ENCODE measurements around the gene HCLS1. TPM values are rescaled to one million over a fixed set of nuclear protein-coding genes. Genes with fewer than 3 reads are reported as not detected.
A peak's percentile ranks its signal among the peaks of the same experiment; 100 is the strongest.
"Not testable (repeated sequence)": the region's sequence is repeated elsewhere in the genome, so short reads cannot be mapped to it uniquely, and the experiment has no call there.

The HCLS1 gene
- total RNA-seq, 2 experiments from 2014 or later: 124 to 235 TPM

DNA sequence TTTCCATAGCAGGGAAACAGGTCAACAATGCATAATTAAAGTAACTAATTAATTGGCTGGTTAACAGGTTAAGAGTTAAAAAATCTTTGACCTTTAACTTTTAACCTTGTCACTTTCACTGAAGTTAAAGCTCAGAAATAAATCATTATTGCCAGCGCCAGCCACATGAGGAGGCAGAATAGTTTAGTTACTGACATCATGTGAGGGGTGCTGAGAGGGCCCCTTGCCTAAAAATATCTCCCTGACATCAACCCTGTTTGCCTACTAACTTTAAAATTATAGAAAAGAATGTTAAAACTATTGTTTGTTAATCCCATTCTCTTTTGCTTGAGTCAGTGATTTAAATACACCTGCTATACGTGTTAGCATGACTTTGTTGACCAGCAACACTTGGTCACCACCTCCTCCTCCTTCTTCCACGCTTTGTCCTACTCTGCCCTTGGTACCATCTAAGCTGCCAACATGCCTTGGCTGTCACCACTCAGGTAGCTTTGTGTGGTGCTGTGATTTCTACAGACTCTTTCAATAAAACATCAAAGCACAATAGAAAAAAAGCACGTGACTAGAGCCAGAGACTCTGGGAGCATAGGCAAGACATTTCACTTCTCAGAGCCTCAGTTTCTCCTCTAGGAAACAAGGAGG is 64.8 kb downstream of the HCLS1 start:
- H3K9me3 ChIP-seq (ENCODE audit: low read length): no peaks in the 10 kb centered on the region
- H3K4me1 ChIP-seq (ENCODE audit: insufficient read depth, low read length, poor library complexity, severe bottlenecking): peaks cover 16% of the 10 kb centered on the region
- H2AFZ ChIP-seq (ENCODE audit: low read length): no peak overlapping the region
- intact Hi-C loops (cut with micrococcal nuclease; ENCODE audit: unreplicated experiment): no loop called here
- H4K20me1 ChIP-seq (ENCODE audit: insufficient read depth, low read length): no peaks in the 10 kb centered on the region
- no peak overlapping the region for H3K4me3 ChIP-seq (ENCODE audit: low read depth, low read length, poor library complexity, severe bottlenecking)
- DNase-seq (ENCODE audit: low spot score): no peak
- no peaks in the 10 kb centered on the region for H3K36me3 ChIP-seq (ENCODE audit: insufficient read depth, low read length)
- POLR2A ChIA-PET: interaction anchor here (0.5 to 0.6 kb wide), 3 partner anchors 34 to 690 kb away, joined by 3 to 5 read pairs (median 4); no protein-coding TSS in a partner anchor
- CTCF ChIA-PET (ENCODE audit: unreplicated experiment): no interaction called here
- no peak overlapping the region for H3K27ac ChIP-seq (ENCODE audit: low read depth, low read length, poor library complexity, severe bottlenecking)
- no peak overlapping the region for H3K4me2 ChIP-seq (ENCODE audit: low read length)
- H3K79me2 ChIP-seq (ENCODE audit: insufficient read depth, low read depth, low read length): no peaks in the 10 kb centered on the region
- BruUV-seq (replicated peaks): no TSS peak
- no peaks in the 10 kb centered on the region for H3K9me2 ChIP-seq (ENCODE audit: insufficient read depth, low read length)
- TF ChIP-seq, protein P1, sequence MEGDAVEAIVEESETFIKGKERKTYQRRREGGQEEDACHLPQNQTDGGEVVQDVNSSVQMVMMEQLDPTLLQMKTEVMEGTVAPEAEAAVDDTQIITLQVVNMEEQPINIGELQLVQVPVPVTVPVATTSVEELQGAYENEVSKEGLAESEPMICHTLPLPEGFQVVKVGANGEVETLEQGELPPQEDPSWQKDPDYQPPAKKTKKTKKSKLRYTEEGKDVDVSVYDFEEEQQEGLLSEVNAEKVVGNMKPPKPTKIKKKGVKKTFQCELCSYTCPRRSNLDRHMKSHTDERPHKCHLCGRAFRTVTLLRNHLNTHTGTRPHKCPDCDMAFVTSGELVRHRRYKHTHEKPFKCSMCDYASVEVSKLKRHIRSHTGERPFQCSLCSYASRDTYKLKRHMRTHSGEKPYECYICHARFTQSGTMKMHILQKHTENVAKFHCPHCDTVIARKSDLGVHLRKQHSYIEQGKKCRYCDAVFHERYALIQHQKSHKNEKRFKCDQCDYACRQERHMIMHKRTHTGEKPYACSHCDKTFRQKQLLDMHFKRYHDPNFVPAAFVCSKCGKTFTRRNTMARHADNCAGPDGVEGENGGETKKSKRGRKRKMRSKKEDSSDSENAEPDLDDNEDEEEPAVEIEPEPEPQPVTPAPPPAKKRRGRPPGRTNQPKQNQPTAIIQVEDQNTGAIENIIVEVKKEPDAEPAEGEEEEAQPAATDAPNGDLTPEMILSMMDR (conservative IDR thresholded peaks at IDR 0.05; ENCODE audit: low read length): no peak
- TF ChIP-seq EZH2phosphoT487 (IDR thresholded peaks at IDR 0.05; ENCODE audit: borderline replicate concordance, low read depth, low read length): no peak

DNA sequence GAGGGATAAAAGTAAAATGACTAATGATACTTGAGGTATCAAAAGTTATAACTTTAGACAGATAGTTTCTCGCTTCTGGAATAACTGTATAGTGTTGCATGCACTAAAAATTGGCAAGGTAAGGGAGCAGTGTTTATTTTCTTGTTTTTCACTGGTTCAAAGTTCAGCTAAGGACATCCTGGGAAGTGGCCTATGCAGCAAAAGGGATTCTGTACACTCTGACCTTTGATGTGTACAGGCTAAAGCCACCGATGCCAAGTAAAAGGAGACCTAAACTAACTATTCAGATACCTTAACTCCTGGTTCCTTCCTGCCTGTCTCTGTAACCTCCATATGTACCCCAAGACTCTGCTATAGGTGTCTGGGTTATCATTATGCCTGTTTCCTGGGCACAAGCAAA is 65.9 kb downstream of the HCLS1 start:
- DNase-seq (ENCODE audit: low spot score): no peak
- peaks cover 16% of the 10 kb centered on the region for H3K4me1 ChIP-seq (ENCODE audit: insufficient read depth, low read length, poor library complexity, severe bottlenecking)
- intact Hi-C loops (cut with micrococcal nuclease; ENCODE audit: unreplicated experiment): no loop called here
- H3K9me3 ChIP-seq (ENCODE audit: low read length): no peaks in the 10 kb centered on the region
- H2AFZ ChIP-seq (ENCODE audit: low read length): no peak overlapping the region
- H3K27ac ChIP-seq (ENCODE audit: low read depth, low read length, poor library complexity, severe bottlenecking): no peak overlapping the region
- H3K4me3 ChIP-seq (ENCODE audit: low read depth, low read length, poor library complexity, severe bottlenecking): no peak overlapping the region
- ChIA-PET CTCF (ENCODE audit: unreplicated experiment) (no interaction called here), POLR2A (no interaction called here)
- no peaks in the 10 kb centered on the region for H4K20me1 ChIP-seq (ENCODE audit: insufficient read depth, low read length)
- no TSS peak for BruUV-seq (replicated peaks)
- H3K79me2 ChIP-seq (ENCODE audit: insufficient read depth, low read depth, low read length): no peaks in the 10 kb centered on the region
- H3K4me2 ChIP-seq (ENCODE audit: low read length): no peak overlapping the region
- H3K9me2 ChIP-seq (ENCODE audit: insufficient read depth, low read length): no peaks in the 10 kb centered on the region
- H3K36me3 ChIP-seq (ENCODE audit: insufficient read depth, low read length): no peaks in the 10 kb centered on the region
- TF ChIP-seq, protein P1 (conservative IDR thresholded peaks at IDR 0.05; ENCODE audit: low read length): no peak
- no peak for TF ChIP-seq EZH2phosphoT487 (IDR thresholded peaks at IDR 0.05; ENCODE audit: borderline replicate concordance, low read depth, low read length)

DNA sequence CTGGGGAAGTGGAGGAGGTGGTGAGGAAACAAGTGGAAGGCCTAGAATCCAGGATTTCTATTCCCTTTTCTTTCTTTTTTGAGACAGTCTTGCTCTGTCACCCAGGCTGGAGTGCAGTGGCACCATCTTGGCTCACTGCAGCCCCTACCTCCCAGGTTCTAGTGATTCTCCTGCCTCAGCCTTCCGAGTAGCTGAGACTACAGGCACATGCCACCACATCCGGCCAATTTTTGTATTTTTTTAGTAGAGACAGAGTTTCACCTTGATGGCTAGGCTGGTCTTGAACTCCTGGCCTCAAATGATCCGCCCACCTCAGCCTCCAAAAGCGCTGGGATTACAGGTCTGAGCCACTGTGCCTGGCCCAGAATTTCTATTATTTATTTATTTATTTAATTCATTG is 66.9 kb downstream of the HCLS1 start:
- DNase-seq (ENCODE audit: low spot score); BruUV-seq (replicated peaks); H3K9me3 ChIP-seq (ENCODE audit: low read length); H3K36me3 ChIP-seq (ENCODE audit: insufficient read depth, low read length); intact Hi-C loops (cut with micrococcal nuclease; ENCODE audit: unreplicated experiment); CTCF ChIA-PET (ENCODE audit: unreplicated experiment); H3K79me2 ChIP-seq (ENCODE audit: insufficient read depth, low read depth, low read length); H4K20me1 ChIP-seq (ENCODE audit: insufficient read depth, low read length); H3K9me2 ChIP-seq (ENCODE audit: insufficient read depth, low read length); H3K4me3 ChIP-seq (ENCODE audit: low read depth, low read length, poor library complexity, severe bottlenecking); H3K27ac ChIP-seq (ENCODE audit: low read depth, low read length, poor library complexity, severe bottlenecking): not testable (repeated sequence)
- peak overlapping the region; percentile 67; the same call in 1 of the 2 replicates for H2AFZ ChIP-seq (ENCODE audit: low read length)
- H3K4me2 ChIP-seq (ENCODE audit: low read length): peak overlapping the region; percentile 56
- POLR2A ChIA-PET: interaction anchor here (0.7 to 2.1 kb wide), 3 partner anchors 8 to 235 kb away, joined by 3 to 8 read pairs (median 6); no protein-coding TSS in a partner anchor
- peaks cover 16% of the 10 kb centered on the region for H3K4me1 ChIP-seq (ENCODE audit: insufficient read depth, low read length, poor library complexity, severe bottlenecking)
